HepG2 (cell line): ENCODE data around the gene CHRM2. TPM values are rescaled to one million over a fixed set of nuclear protein-coding genes. Genes with fewer than 3 reads are reported as not detected.

ENCODE experiments used
- ATAC-seq: fragments of 200-7000 bp; cut with Tn5 transposase; 3 replicates; pipeline ENCODE4 v1.9.1; 2020; ENCODE audit warnings: mild to moderate bottlenecking, moderate library complexity
- BruUV-seq: library from RNA; stranded (reverse); fragments of 400-500 nt; replicated peaks from 2 replicates; lab custom pipeline; 2021; lab: Mats Ljungman, UMichigan
- CTCF ChIA-PET: fragments of 300-600 bp; formaldehyde crosslinking; extraction: SDS; loops from one replicate; lab custom pipeline; 2021; ENCODE audit warnings: low total read pairs, inconsistent platforms, low intra/inter-chr PET ratio; lab: Yijun Ruan, JAX
- POLR2A ChIA-PET: fragments of 350-600 bp; sonication (Branson Sonifier 250); formaldehyde crosslinking; loops from one replicate; lab custom pipeline; 2020; ENCODE audit warnings: antibody characterized with exemption, inconsistent platforms; lab: Yijun Ruan, JAX
- DNase-seq: peaks from one replicate; pipeline ENCODE4 v3.0.0-alpha.2; 2015; ENCODE audit warnings: low spot score
- FAIRE-seq: peaks from 3 replicates; lab custom pipeline; 2011; peaks lifted over from hg19 to GRCh38; lab: Jason Lieb, UNC
- H2AFZ ChIP-seq: one replicate; pipeline ENCODE4 v1.6.1; 2011; ENCODE audit warnings: low read length, inconsistent platforms
- H3K27ac ChIP-seq: fragments of 300-600 bp; 3 replicates; pipeline ENCODE4 v1.8.0; 2011; ENCODE audit warnings: mixed run types, mild to moderate bottlenecking, mixed read lengths, low read length, inconsistent platforms; ENCODE audit not compliant: insufficient read depth; ENCODE audit errors: extremely low read length
- H3K27me3 ChIP-seq, 2 experiments: fragments of 200-600 bp in 1 of 2; 2 replicates in 1 of 2; 3 replicates in 1 of 2; pipeline versions ENCODE4 v1.6.0 to v1.8.0; 2011; ENCODE audit warnings: low read length in 2 of 2, mild to moderate bottlenecking in 2 of 2, moderate library complexity in 2 of 2, inconsistent platforms in 1 of 2; ENCODE audit not compliant: insufficient read depth in 2 of 2, control insufficient read depth in 1 of 2
- H3K36me3 ChIP-seq, 2 experiments: fragments of 200-600 bp in 1 of 2; replicated peaks in 1 of 2; 2 replicates in 1 of 2; 3 replicates in 1 of 2; pipeline versions ENCODE4 v1.5.1 to v1.8.0; 2011; ENCODE audit warnings: low read length in 2 of 2, inconsistent platforms in 1 of 2; ENCODE audit not compliant: insufficient read depth in 2 of 2, control insufficient read depth in 1 of 2
- H3K4me1 ChIP-seq: 2 replicates; pipeline ENCODE4 v1.5.1; 2012; ENCODE audit warnings: low read length, inconsistent platforms; ENCODE audit not compliant: insufficient read depth
- H3K4me2 ChIP-seq: 2 replicates; pipeline ENCODE4 v1.6.0; 2011; ENCODE audit warnings: low read depth, low read length, inconsistent platforms
- H3K4me3 ChIP-seq, 3 experiments: fragments of 200-600 bp in 1 of 3; sonication (generic), shearing (Covaris generic) in 1 of 3; replicated peaks in 1 of 3; 2 replicates each; pipeline ENCODE4 v1.5.1; 2011 to 2016; ENCODE audit warnings: low read length in 3 of 3, inconsistent platforms in 2 of 3, low read depth in 2 of 3, mild to moderate bottlenecking in 2 of 3, control low read depth in 1 of 3, mixed read lengths in 1 of 3; ENCODE audit not compliant: insufficient read depth in 1 of 3
- H3K79me2 ChIP-seq: one replicate; pipeline ENCODE4 v1.6.1; 2011; ENCODE audit warnings: low read length, inconsistent platforms; ENCODE audit not compliant: insufficient read depth
- H3K9ac ChIP-seq: 2 replicates; pipeline ENCODE4 v1.6.0; 2011; ENCODE audit warnings: mild to moderate bottlenecking, low read depth, low read length, inconsistent platforms; ENCODE audit not compliant: insufficient read depth
- H3K9me3 ChIP-seq: 2 replicates; pipeline ENCODE4 v1.5.1; 2012; ENCODE audit warnings: mild to moderate bottlenecking, low read length
- H4K20me1 ChIP-seq: 2 replicates; pipeline ENCODE4 v1.6.0; 2011; ENCODE audit warnings: inconsistent platforms, mild to moderate bottlenecking, low read length, moderate library complexity; ENCODE audit not compliant: insufficient read depth
- BCL6 ChIP-seq: IDR thresholded peaks from 2 replicates; pipeline ENCODE4 v1.6.1; 2016; ENCODE audit warnings: missing genetic modification reagents, missing compliant biosample characterization
- GLI4 ChIP-seq: sonication (generic); formaldehyde crosslinking; IDR thresholded peaks from 2 replicates; pipeline ENCODE4 v1.5.1; 2020; ENCODE audit warnings: missing genetic modification reagents, mild to moderate bottlenecking, moderate library complexity, borderline replicate concordance
- NFRKB ChIP-seq: fragments of 450-650 bp; IDR thresholded peaks from 2 replicates; pipeline ENCODE4 v1.6.1; 2017
- XBP1 ChIP-seq: sonication (generic); formaldehyde crosslinking; IDR thresholded peaks from 2 replicates; pipeline ENCODE4 v1.5.0; 2020; ENCODE audit warnings: missing genetic modification reagents
- ZKSCAN8 ChIP-seq: IDR thresholded peaks from 2 replicates; pipeline ENCODE4 v1.6.1; 2016; ENCODE audit warnings: borderline replicate concordance, missing genetic modification reagents, missing compliant biosample characterization
- ZNF296 ChIP-seq: sonication (generic); formaldehyde crosslinking; conservative IDR thresholded peaks from 2 replicates; pipeline ENCODE4 v1.5.0; 2020; ENCODE audit warnings: mild to moderate bottlenecking, missing genetic modification reagents
- ZNF431 ChIP-seq: sonication (generic); formaldehyde crosslinking; IDR thresholded peaks from 2 replicates; pipeline ENCODE4 v1.9.0; 2022; ENCODE audit warnings: missing genetic modification reagents, low read depth, mild to moderate bottlenecking, borderline replicate concordance
- ZSCAN5A ChIP-seq: sonication (generic); formaldehyde crosslinking; IDR thresholded peaks from 2 replicates; pipeline ENCODE4 v1.8.0; 2022; ENCODE audit warnings: mild to moderate bottlenecking, missing genetic modification reagents, borderline replicate concordance
- WGBS: methylation state at CpG from one replicate; pipeline ENCODE4 v1.1.6; 2017; ENCODE audit warnings: low lambda C conversion rate; 5-methylcytosine and 5-hydroxymethylcytosine counted together
- in situ Hi-C: cut with HindIII; loops from 2 replicates; pipeline ENCODE4 v1.10.0; 2017; ENCODE audit warnings: low pct_unique_long_range_greater_than_20kb; ENCODE audit not compliant: extremely low pct_ligation_motif_present
- intact Hi-C: fragments of 100-400 bp; cut with micrococcal nuclease; formaldehyde crosslinking; loops from one replicate; pipeline ENCODE4 v1.10.0; 2022; ENCODE audit not compliant: unreplicated experiment
- polyA plus RNA-seq, 8 experiments: library from polyadenylated mRNA; depleted of rRNA in 3 of 8; stranded (reverse) in 7 of 8; unstranded in 1 of 8; fragments of >200 nt; fragmentation: Illumina TruSeq in 4 of 8; extraction: Trizol in 4 of 8; gene quantifications; 2 replicates each; pipeline versions ENCODE4 v1.2.1 to v1.2.3, GENCODE V29; 2011 to 2016; ENCODE audit warnings: low read depth in 4 of 8, missing spikeins in 1 of 8, mixed read lengths in 1 of 8; ENCODE audit not compliant: insufficient read depth in 1 of 8
- total RNA-seq, 5 experiments: library from RNA; depleted of rRNA; stranded (reverse); fragments of >200 nt; fragmentation: Illumina TruSeq; extraction: Trizol; gene quantifications; 2 replicates each; pipeline ENCODE4 v1.2.3, GENCODE V29; 2016; ENCODE audit warnings: low read depth in 1 of 5
- TF ChIP-seq, protein P1 (sequence below): IDR thresholded peaks from 2 replicates; pipeline ENCODE4 v1.6.1; 2016; ENCODE audit warnings: mild to moderate bottlenecking, missing biosample characterization, missing genetic modification reagents

The CHRM2 gene
- total and polyA plus RNA-seq, 2 of the 13 experiments (the other 11 are each of a cell fraction or from before 2014, with no cell fraction given): not detected

DNA sequence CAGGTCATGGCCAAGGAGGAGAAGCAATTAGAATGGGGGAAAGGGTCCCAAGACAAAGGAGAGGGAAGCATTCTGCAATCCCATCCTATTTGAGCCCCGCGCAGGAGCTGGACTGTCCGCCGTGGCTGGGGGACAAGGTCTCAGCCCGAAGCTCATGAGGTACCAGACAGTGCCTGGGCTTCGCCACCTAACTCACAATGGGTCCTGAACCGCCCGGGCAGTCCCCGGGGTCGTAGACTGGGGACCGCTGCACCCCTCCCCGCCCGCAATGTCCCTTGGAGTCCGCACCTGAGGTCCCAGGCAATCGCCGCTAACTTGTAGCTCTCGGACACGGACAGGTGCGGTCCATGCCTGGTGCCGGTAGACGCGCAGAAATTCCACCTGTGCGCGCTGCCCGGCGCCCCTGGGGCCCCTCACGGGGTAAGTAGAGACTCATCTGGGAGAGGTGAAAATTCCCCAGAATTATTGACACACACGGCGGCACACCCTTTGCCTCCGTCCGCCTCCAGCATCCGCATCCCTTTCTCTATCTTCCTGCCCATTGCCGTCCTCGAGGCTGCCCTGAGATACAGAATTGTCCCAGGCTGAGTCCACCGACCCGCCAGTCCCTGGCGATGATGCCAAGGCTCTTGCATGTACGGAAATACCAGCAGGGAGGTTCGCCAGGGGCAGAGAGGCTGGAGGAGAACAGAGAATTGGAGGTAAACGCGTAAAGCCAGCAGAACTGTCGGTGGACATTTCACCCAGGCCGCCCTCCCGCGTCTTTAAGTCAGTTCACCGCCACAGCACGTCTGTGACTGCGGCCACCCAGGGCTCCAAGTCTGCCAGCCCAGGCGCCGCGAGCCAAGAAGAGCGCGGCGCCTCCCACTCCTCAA lies 1.8 kb downstream of the CHRM2 start:
- Histone ChIP-seq H3K27ac (no peak overlapping the region), H3K4me2 (no peak overlapping the region), H3K27me3 (0 out of 5 replicates have a peak, but pooled peaks cover 0 to 5% of the 10 kb centered on the region in 2 experiments), H2AFZ (no peak overlapping the region), H3K4me3 (no peak overlapping the region), H3K36me3 (no peaks in the 10 kb centered on the region), H3K9me3 (no peaks in the 10 kb centered on the region), H4K20me1 (no peaks in the 10 kb centered on the region), H3K79me2 (no peaks in the 10 kb centered on the region), H3K4me1 (no peaks in the 10 kb centered on the region), H3K9ac (no peak overlapping the region)
- in situ Hi-C loops: no loop called here
- ChIA-PET POLR2A (no interaction called here), CTCF (no interaction called here)
- BruUV-seq: no TSS peak
- no peak for TF ChIP-seq ZNF296 (CRISPR knock-in tag)
- ATAC-seq (no peak; the same call in 2 of the 3 replicates), DNase-seq (no peak), FAIRE-seq (no peak)
- intact Hi-C loops: no loop called here
- 42% methylated on average over 25 of the region's 54 CpGs for WGBS

DNA sequence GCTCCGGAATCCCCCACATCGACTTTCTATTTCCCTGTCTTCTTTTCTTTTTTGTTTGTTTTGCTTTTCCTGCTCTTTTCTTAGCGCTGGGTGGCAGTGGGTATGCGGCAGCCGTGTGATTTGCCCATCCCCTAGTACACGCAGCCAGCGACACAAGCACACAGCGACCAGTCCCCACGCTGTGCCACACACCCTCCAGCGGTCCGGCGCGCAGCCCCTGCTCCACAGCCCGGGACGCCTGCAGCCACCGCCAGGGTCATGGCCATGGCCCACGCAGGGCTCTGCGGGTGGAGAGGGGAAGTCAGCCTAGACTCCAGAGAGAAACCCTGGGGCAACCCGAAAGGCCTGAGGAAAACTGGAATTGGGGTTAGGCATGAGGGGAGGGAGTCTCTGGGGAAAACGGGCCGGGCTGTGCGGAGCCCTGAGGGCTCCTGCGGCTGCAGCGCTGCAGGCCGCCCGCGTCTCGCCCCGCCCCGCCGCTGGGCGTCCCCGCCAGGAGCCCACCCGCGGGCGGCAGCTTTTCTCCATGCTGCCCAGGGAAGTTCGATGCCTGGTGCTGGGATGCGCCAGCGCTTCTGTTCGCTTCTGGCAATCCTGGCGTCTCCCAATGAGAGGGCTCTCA lies 2.5 kb downstream of the CHRM2 start:
- ChIA-PET POLR2A (no interaction called here), CTCF (no interaction called here)
- no peak overlapping the region for H3K4me2 ChIP-seq
- H3K79me2 ChIP-seq: no peaks in the 10 kb centered on the region
- in situ Hi-C loops (no loop called here), intact Hi-C loops (no loop called here)
- H3K4me1 ChIP-seq: no peaks in the 10 kb centered on the region
- DNase-seq (no peak), FAIRE-seq (no peak), ATAC-seq (no peak)
- H3K9ac ChIP-seq: no peak overlapping the region
- no peaks in the 10 kb centered on the region for H3K36me3 ChIP-seq
- no peak for TF ChIP-seq GLI4 (CRISPR knock-in tag)
- TF ChIP-seq NFRKB: no peak
- no peak for TF ChIP-seq ZNF431 (CRISPR knock-in tag)
- TF ChIP-seq, protein P1, sequence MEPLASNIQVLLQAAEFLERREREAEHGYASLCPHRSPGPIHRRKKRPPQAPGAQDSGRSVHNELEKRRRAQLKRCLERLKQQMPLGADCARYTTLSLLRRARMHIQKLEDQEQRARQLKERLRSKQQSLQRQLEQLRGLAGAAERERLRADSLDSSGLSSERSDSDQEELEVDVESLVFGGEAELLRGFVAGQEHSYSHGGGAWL (CRISPR knock-in tag): no peak
- no peak for TF ChIP-seq ZSCAN5A (CRISPR knock-in tag)
- no peak for TF ChIP-seq ZKSCAN8 (CRISPR knock-in tag)
- TF ChIP-seq XBP1: no peak
- no peak for TF ChIP-seq BCL6 (CRISPR knock-in tag)
- BruUV-seq: no TSS peak
- no peaks in the 10 kb centered on the region for H4K20me1 ChIP-seq
- no peak overlapping the region for H2AFZ ChIP-seq
- H3K4me3 ChIP-seq: no peak overlapping the region
- no peaks in the 10 kb centered on the region for H3K9me3 ChIP-seq
- H3K27ac ChIP-seq: no peak overlapping the region
- 41% methylated on average over 35 of the region's 41 CpGs for WGBS
- 0 out of 5 replicates have a peak, but pooled peaks cover 0 to 5% of the 10 kb centered on the region in 2 experiments for H3K27me3 ChIP-seq
